ENCODE measurements around the gene ADD2.
A peak's percentile ranks its signal among the peaks of the same experiment; 100 is the strongest.

The ADD2 gene

DNA sequence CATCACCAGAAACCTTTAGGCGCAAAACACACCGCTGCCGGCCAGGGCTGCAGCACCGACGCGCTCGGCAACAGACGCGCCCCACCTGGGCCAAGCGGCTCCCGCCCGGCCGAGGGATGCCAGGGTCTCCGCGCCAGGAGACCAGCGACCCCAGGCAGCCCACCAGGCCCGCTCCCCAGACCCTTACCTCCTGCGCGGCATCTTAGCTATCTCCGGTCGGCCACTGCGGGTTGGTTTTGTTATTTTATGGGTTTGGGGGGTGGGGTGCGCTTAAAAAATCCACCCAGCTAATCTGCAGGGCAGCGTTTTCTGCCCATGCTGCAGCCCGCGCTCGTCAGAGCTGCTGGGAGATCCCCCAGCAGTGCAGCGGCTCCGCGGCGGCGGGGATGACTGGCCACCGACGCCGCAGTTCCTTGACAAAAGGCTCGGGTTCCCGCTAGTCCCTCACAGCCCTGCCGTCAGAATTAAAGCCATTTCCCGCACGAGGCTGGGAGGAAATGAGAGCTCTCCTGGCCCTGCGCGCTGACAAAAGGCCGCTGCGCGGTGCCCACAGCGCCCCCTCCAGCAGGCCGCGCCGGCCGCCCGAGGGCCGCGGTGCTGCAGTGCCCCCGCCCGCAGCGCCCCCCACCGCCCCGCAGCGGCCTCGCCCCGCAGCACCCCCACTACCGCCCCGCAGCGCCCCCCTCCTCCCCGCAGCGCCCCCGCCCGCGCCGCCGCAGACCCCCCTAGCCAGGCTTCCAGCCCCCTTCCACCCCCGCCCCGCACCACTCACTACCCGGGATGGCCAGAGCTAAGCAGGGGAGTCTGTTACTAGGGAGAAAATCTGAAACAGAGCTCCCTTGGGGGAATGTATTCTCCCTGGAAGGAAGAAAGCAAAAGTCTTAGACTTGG, at the start of gene ADD2:
Gene ADD2 (minus strand): TSS at position 502 of the 891 bp plus-strand sequence. CDS start 61,792 bp downstream, outside the sequence.
- peak within 1 kb of the TSS; percentile 60 for H3K4me3 ChIP-seq (ENCODE audit: low read length)
- TF ChIP-seq, protein P1, sequence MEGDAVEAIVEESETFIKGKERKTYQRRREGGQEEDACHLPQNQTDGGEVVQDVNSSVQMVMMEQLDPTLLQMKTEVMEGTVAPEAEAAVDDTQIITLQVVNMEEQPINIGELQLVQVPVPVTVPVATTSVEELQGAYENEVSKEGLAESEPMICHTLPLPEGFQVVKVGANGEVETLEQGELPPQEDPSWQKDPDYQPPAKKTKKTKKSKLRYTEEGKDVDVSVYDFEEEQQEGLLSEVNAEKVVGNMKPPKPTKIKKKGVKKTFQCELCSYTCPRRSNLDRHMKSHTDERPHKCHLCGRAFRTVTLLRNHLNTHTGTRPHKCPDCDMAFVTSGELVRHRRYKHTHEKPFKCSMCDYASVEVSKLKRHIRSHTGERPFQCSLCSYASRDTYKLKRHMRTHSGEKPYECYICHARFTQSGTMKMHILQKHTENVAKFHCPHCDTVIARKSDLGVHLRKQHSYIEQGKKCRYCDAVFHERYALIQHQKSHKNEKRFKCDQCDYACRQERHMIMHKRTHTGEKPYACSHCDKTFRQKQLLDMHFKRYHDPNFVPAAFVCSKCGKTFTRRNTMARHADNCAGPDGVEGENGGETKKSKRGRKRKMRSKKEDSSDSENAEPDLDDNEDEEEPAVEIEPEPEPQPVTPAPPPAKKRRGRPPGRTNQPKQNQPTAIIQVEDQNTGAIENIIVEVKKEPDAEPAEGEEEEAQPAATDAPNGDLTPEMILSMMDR (conservative IDR thresholded peaks at IDR 0.05; ENCODE audit: low read length), result 0 out of 2 replicates have a peak, but pooled peaks have one; percentile 14

DNA sequence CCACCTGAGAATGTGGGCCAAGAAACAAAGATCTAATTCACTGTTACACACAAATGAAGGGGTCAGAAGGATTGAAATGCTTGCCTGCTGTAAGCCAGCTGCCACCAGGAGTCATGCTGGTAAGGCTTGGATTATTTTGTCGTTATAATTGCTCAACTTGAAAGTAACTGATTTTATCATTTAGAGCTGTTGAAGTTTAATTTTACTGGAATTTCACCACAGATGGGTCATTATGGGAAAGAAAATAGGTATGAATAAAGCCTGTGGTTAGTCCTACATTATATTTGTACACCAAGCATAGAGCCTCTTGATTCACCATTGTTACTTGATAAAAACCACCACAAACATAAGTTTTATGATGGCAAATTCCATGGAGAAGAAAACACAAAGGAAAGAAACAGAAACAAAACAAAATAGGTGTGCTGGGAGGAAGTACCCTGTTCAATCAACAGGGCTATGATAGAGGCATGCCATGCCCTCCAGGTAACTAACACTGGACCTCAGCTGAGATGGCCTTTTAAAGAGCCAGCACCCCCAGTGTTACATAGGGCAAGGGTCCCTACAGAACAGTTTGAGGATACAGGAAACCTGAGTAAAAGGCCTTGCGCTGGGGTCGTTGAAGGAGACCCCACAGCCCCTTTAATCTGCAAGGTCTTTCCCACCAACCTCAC, 49.4 kb upstream of the ADD2 start:
- no peak overlapping the region for H3K4me3 ChIP-seq (ENCODE audit: low read length)
- TF ChIP-seq, protein P1 (conservative IDR thresholded peaks at IDR 0.05; ENCODE audit: low read length), result no peak
- DNase-seq (ENCODE audit: low read depth), result no peak

More for the DNA sequence above, at the start of gene ADD2:
- DNase-seq (ENCODE audit: low read depth), result peak; percentile 42

GRCh38 chr2:70816726-70817125, 48.7 kb upstream of the ADD2 start:
- TF ChIP-seq, protein P1 (conservative IDR thresholded peaks at IDR 0.05; ENCODE audit: low read length), result no peak
- DNase-seq (ENCODE audit: low read depth), result no peak
- no peak overlapping the region for H3K4me3 ChIP-seq (ENCODE audit: low read length)

DNA sequence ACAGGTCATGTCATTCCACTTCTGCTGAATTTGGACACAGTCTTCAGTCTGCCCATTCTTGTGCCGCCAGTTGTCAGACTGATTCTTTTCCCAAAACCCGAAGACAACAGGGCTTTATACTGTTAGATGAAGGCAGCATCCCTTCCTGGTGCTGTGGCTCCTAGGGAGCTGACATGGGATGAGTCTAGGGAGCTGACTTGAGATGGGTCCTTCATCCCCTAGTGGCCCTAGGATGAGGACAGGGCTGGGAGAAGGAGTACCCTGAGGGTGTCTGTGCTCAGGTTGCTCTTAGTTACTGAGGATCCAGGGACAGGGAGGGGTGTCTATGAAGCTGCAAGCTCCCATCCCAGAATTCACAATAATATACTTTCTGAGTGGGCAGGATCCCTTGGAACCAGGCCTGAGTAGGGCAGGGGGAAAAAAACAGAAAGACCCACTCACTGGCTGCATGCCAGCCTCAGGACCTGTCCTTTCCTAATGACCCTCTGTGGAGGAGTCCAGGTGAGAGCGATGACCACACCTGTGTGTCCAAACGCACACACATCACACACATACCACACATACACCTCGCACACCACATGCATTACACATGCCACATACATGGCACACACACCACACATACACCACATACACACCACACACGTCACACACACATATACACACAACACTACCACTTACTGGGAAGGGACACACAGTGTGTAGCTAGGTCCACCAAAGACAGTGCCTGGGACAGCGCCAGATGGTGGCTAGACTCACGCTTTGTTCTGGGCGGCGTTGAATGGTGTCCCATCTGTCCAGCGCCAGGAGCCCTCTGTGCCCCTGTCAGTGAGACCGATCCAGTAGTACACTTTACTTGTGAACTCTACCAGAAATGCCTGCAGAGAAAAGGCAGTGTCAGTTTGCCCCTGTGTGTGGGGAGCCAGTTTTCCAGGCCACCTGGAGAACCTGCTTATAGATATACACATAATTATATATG, 41.3 kb upstream of the ADD2 start:
- TF ChIP-seq, protein P1 (conservative IDR thresholded peaks at IDR 0.05; ENCODE audit: low read length), result no peak

GRCh38 chr2:70807828-70808118, 39.8 kb upstream of the ADD2 start:
- no peak for DNase-seq (ENCODE audit: low read depth)
- TF ChIP-seq, protein P1 (conservative IDR thresholded peaks at IDR 0.05; ENCODE audit: low read length), result no peak
- no peak overlapping the region for H3K4me3 ChIP-seq (ENCODE audit: low read length)

More for the DNA sequence above, 41.3 kb upstream of the ADD2 start:
- DNase-seq (ENCODE audit: low read depth), result no peak
- H3K4me3 ChIP-seq (ENCODE audit: low read length), result no peak overlapping the region

- TF ChIP-seq, protein P1 (conservative IDR thresholded peaks at IDR 0.05; ENCODE audit: low read length), result no peak
- no peak overlapping the region for H3K4me3 ChIP-seq (ENCODE audit: low read length)
These were observed 39.3 kb upstream of the ADD2 start for GRCh38 chr2:70807102-70807827.

More at GRCh38 chr2:70807102-70807827, 39.3 kb upstream of the ADD2 start:
- no peak for DNase-seq (ENCODE audit: low read depth)

Data from AG10803 (cell line).